ENCODE measurements around the gene LUZP1. TPM values are rescaled to one million over a fixed set of nuclear protein-coding genes. Genes with fewer than 3 reads are reported as not detected.

Gene LUZP1
- total RNA-seq (15.7 and 18.8 TPM in 2 replicates), polyA plus RNA-seq (23.7 and 27.2 TPM in 2 replicates), polyA minus RNA-seq (ENCODE audit: low replicate concordance) (34.6 and 36.6 TPM in 2 replicates)
- 17.7 and 23.6 TPM in 2 replicates for polyA plus RNA-seq (2012)

- Histone ChIP-seq H3K4me1 (ENCODE audit: control insufficient read depth, extremely low read depth, insufficient read depth, low read length) (peaks cover 13% of the 10 kb centered on the region), H3K27me3 (ENCODE audit: control insufficient read depth, insufficient read depth, low read length) (no peaks in the 10 kb centered on the region), H3K79me2 (ENCODE audit: control insufficient read depth, insufficient read depth, low read length) (peaks cover 38% of the 10 kb centered on the region), H3K4me2 (ENCODE audit: extremely low read depth, insufficient read depth, low read length) (peak within 1 kb of the TSS; percentile 81), H3K36me3 (ENCODE audit: control insufficient read depth, insufficient read depth, low read length) (no peaks in the 10 kb centered on the region), H4K20me1 (ENCODE audit: control insufficient read depth, extremely low read depth, insufficient read depth, low read length) (no peaks in the 10 kb centered on the region), H3K9ac (ENCODE audit: insufficient read depth, low read length) (peak within 1 kb of the TSS; percentile 90), H3K9me3 (ENCODE audit: control insufficient read depth, insufficient read depth, low read depth, low read length) (no peaks in the 10 kb centered on the region), H2AFZ (ENCODE audit: low read length) (peak within 1 kb of the TSS; percentile 45), H3K27ac (ENCODE audit: insufficient read depth, low read length) (peak within 1 kb of the TSS; percentile 90), H3K4me3 (replicated peaks in 1 of 4; ENCODE audit: control extremely low read depth in 1 of 4, insufficient read depth in 1 of 4, low read depth in 3 of 4, low read length in 4 of 4) (peak within 1 kb of the TSS; percentile 86 to 89 (median 88))
- peak; percentile 73 to 90 for DNase-seq (ENCODE audit: low read depth in 2 of 2)
- TF ChIP-seq, protein P1, sequence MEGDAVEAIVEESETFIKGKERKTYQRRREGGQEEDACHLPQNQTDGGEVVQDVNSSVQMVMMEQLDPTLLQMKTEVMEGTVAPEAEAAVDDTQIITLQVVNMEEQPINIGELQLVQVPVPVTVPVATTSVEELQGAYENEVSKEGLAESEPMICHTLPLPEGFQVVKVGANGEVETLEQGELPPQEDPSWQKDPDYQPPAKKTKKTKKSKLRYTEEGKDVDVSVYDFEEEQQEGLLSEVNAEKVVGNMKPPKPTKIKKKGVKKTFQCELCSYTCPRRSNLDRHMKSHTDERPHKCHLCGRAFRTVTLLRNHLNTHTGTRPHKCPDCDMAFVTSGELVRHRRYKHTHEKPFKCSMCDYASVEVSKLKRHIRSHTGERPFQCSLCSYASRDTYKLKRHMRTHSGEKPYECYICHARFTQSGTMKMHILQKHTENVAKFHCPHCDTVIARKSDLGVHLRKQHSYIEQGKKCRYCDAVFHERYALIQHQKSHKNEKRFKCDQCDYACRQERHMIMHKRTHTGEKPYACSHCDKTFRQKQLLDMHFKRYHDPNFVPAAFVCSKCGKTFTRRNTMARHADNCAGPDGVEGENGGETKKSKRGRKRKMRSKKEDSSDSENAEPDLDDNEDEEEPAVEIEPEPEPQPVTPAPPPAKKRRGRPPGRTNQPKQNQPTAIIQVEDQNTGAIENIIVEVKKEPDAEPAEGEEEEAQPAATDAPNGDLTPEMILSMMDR (conservative IDR thresholded peaks at IDR 0.05 in 1 of 2, IDR thresholded peaks at IDR 0.05 in 1 of 2; ENCODE audit: low read depth in 1 of 2, low read length in 2 of 2), result no peak
- no peak for TF ChIP-seq EZH2 (IDR thresholded peaks at IDR 0.05; ENCODE audit: low read length, missing control alignments)
These were observed at the start of gene LUZP1 for GRCh38 chr1:23168445-23169194. Gene LUZP1, minus strand, starts transcription at chr1:23168856.

DNA sequence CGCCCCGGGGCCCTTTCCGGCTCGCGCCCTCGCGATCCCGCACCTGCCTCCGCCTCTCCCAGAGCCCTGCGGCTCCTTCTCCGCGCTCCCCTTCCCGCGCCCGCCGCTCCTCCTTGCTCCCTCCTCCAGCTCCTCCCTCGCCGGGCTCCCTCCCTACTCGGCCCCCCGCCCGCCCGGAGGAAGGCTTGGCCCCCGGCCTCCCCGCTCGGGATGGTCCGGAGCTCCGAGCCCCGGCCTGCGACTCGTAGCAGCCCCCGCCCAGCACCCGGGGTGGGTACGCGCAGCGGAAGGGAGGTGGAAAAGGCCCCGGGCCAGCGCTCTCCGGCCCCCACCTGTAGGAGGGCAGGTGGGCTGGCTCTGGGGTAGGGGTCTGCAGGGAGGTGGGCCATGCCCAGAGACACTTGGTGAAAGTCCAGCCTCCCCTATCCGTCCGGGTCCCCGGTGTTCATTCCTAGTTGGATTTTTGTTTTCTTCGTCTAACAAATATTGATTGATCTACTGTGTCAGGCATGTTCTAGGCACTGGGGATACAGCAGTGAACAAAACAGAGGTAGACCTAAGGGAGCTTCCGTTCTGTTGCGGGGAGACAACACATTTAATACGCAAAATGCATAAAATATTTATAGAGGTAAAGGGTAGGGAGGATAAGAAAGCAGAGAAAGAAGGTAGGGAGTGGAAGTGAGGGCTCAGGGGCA lies 48.9 kb upstream of the LUZP1 start, which contains the start of gene HTR1D:
HTR1D (minus strand) TSS at position 82 of the 695 bp plus-strand sequence. CDS start 23,283 bp downstream, outside the sequence.
- no peak within 1 kb of the TSS for H3K27ac ChIP-seq (ENCODE audit: insufficient read depth, low read length)
- H2AFZ ChIP-seq (ENCODE audit: low read length), result no peak within 1 kb of the TSS
- no peak within 1 kb of the TSS for H3K9ac ChIP-seq (ENCODE audit: insufficient read depth, low read length)
- no peaks in the 10 kb centered on the region for H4K20me1 ChIP-seq (ENCODE audit: control insufficient read depth, extremely low read depth, insufficient read depth, low read length)
- H3K4me2 ChIP-seq (ENCODE audit: extremely low read depth, insufficient read depth, low read length), result peak within 1 kb of the TSS; percentile 64
- H3K9me3 ChIP-seq (ENCODE audit: control insufficient read depth, insufficient read depth, low read depth, low read length), result no peaks in the 10 kb centered on the region
- H3K36me3 ChIP-seq (ENCODE audit: control insufficient read depth, insufficient read depth, low read length), result no peaks in the 10 kb centered on the region
- no peak for DNase-seq (ENCODE audit: low read depth in 2 of 2)
- H3K79me2 ChIP-seq (ENCODE audit: control insufficient read depth, insufficient read depth, low read length), result no peaks in the 10 kb centered on the region
- no peaks in the 10 kb centered on the region for H3K4me1 ChIP-seq (ENCODE audit: control insufficient read depth, extremely low read depth, insufficient read depth, low read length)
- H3K4me3 ChIP-seq (replicated peaks in 1 of 4; ENCODE audit: control extremely low read depth in 1 of 4, insufficient read depth in 1 of 4, low read depth in 3 of 4, low read length in 4 of 4), result peak within 1 kb of the TSS in 2 of 4 experiments; percentile 14 to 28
- peaks cover 39% of the 10 kb centered on the region for H3K27me3 ChIP-seq (ENCODE audit: control insufficient read depth, insufficient read depth, low read length)
- TF ChIP-seq, protein P1 (conservative IDR thresholded peaks at IDR 0.05 in 1 of 2, IDR thresholded peaks at IDR 0.05 in 1 of 2; ENCODE audit: low read depth in 1 of 2, low read length in 2 of 2), result no peak
- peak; percentile 78 for TF ChIP-seq EZH2 (IDR thresholded peaks at IDR 0.05; ENCODE audit: low read length, missing control alignments)

DNA sequence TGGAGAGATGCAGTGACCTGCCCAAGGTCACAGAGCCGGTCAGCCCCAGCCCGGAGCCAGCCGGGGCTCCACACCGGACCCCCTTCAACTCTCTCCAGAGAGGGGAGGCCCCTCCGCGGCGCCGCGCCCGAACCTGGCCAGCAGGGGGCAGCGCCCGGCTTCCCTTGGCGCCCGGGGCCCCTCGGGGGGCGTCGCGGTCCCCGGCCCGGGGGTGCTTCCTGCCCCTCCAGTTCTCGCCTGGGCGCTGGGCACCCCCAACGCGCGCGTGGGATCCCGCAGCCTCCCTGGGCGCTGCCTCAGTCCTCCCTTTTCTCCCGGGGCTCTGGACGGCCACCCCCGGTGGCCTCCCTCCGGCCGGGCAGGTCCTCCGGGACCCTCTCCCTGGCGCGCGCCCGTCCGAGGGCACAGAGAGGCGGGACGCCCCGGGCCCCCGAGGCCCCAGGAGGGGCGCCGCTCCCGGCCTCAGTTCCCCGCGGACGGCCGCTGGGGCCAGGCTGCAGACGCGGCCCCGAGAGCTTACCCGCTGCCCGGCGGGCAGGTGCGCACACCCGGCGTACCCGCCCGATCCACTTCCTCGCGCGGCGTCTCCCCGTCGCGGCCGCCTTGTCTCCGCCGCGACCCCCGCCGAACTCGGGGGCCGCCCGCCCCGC lies 48.2 kb upstream of the LUZP1 start:
- DNase-seq (ENCODE audit: low read depth in 2 of 2), result no peak
- H3K9ac ChIP-seq (ENCODE audit: insufficient read depth, low read length), result no peak overlapping the region
- TF ChIP-seq, protein P1 (conservative IDR thresholded peaks at IDR 0.05 in 1 of 2, IDR thresholded peaks at IDR 0.05 in 1 of 2; ENCODE audit: low read depth in 1 of 2, low read length in 2 of 2), result peak; percentile 27
- peak; percentile 12 for TF ChIP-seq EZH2 (IDR thresholded peaks at IDR 0.05; ENCODE audit: low read length, missing control alignments)
- H3K4me3 ChIP-seq (replicated peaks in 1 of 4; ENCODE audit: control extremely low read depth in 1 of 4, insufficient read depth in 1 of 4, low read depth in 3 of 4, low read length in 4 of 4), result peak overlapping the region in 2 of 4 experiments; percentile 14 to 28
- no peaks in the 10 kb centered on the region for H3K9me3 ChIP-seq (ENCODE audit: control insufficient read depth, insufficient read depth, low read depth, low read length)
- H3K27ac ChIP-seq (ENCODE audit: insufficient read depth, low read length), result no peak overlapping the region
- peaks cover 46% of the 10 kb centered on the region for H3K27me3 ChIP-seq (ENCODE audit: control insufficient read depth, insufficient read depth, low read length)
- no peaks in the 10 kb centered on the region for H3K4me1 ChIP-seq (ENCODE audit: control insufficient read depth, extremely low read depth, insufficient read depth, low read length)
- no peaks in the 10 kb centered on the region for H3K36me3 ChIP-seq (ENCODE audit: control insufficient read depth, insufficient read depth, low read length)
- H3K4me2 ChIP-seq (ENCODE audit: extremely low read depth, insufficient read depth, low read length), result peak overlapping the region; percentile 64
- no peak overlapping the region for H2AFZ ChIP-seq (ENCODE audit: low read length)
- H4K20me1 ChIP-seq (ENCODE audit: control insufficient read depth, extremely low read depth, insufficient read depth, low read length), result no peaks in the 10 kb centered on the region
- no peaks in the 10 kb centered on the region for H3K79me2 ChIP-seq (ENCODE audit: control insufficient read depth, insufficient read depth, low read length)

Measured in fibroblast of lung (primary cell).